A549 (cell line): Measurements from ENCODE around the gene DNAH8. TPM values are rescaled to one million over a fixed set of nuclear protein-coding genes. Genes with fewer than 3 reads are reported as not detected.

Experiments used
- ATAC-seq, 2 experiments: fragments of 200-7000 bp in 1 of 2; fragments of >200 bp in 1 of 2; cut with Nextera tagmentation in 1 of 2; cut with Tn5 transposase in 1 of 2; 3 replicates each; pipeline versions ENCODE4 v1.8.0 to v1.9.1; 2018 to 2020; ENCODE audit warnings: mild to moderate bottlenecking in 1 of 2, moderate library complexity in 1 of 2
- CTCF ChIA-PET: fragments of 300-600 bp; sonication (Branson Sonifier 250); formaldehyde crosslinking; extraction: SDS; loops from one replicate; lab custom pipeline; 2021; ENCODE audit warnings: antibody characterized with exemption, inconsistent platforms; lab: Yijun Ruan, JAX
- POLR2A ChIA-PET: fragments of 350-600 bp; formaldehyde crosslinking; extraction: SDS; loops from one replicate; lab custom pipeline; 2021; ENCODE audit warnings: antibody characterized with exemption, inconsistent platforms; lab: Yijun Ruan, JAX
- DNase-seq, 2 experiments: peaks; one replicate each; pipeline versions ENCODE4 v3.0.0 to v3.0.0-alpha.2; 2011 to 2016; ENCODE audit warnings: low read depth in 1 of 2, low spot score in 1 of 2
- FAIRE-seq: peaks from 2 replicates; lab custom pipeline; 2011; peaks lifted over from hg19 to GRCh38; lab: Jason Lieb, UNC
- H3K27ac ChIP-seq, 2 experiments: fragments of >200 bp; sonication (Bioruptor Twin); formaldehyde crosslinking; 3 replicates each; pipeline ENCODE4 v1.5.1; 2016 to 2017
- H3K4me1 ChIP-seq: fragments of >200 bp; sonication (Bioruptor Twin); formaldehyde crosslinking; 3 replicates; pipeline ENCODE4 v1.6.1; 2016
- H3K4me2 ChIP-seq: fragments of >200 bp; sonication (Bioruptor Twin); formaldehyde crosslinking; 3 replicates; pipeline ENCODE4 v1.6.1; 2016
- H3K4me3 ChIP-seq: fragments of >200 bp; sonication (Bioruptor Twin); formaldehyde crosslinking; 3 replicates; pipeline ENCODE4 v1.5.1; 2016
- H3K9me3 ChIP-seq: fragments of >200 bp; sonication (Bioruptor Twin); formaldehyde crosslinking; 3 replicates; pipeline ENCODE4 v1.6.1; 2016
- CBX2 ChIP-seq: fragments of 200-600 bp; sonication (generic); IDR thresholded peaks from 2 replicates; pipeline ENCODE4 v1.6.1; 2016; ENCODE audit warnings: low read depth, mild to moderate bottlenecking, borderline replicate concordance
- CBX8 ChIP-seq: fragments of 200-600 bp; sonication (generic); IDR thresholded peaks from 2 replicates; pipeline ENCODE4 v1.6.1; 2016
- CHD2 ChIP-seq: fragments of 150-350 bp; IDR thresholded peaks from 2 replicates; pipeline ENCODE4 v1.6.1; 2014; ENCODE audit warnings: low read length; ENCODE audit not compliant: partially characterized antibody
- E2F6 ChIP-seq: IDR thresholded peaks from 2 replicates; pipeline ENCODE4 v1.6.1; 2012; ENCODE audit warnings: low read depth, borderline replicate concordance
- EP300 ChIP-seq, 2 experiments: fragments of >200 bp; sonication (Bioruptor Twin); formaldehyde crosslinking; IDR thresholded peaks; 2 replicates in 1 of 2; 3 replicates in 1 of 2; pipeline ENCODE4 v1.6.1; 2016 to 2017
- ESRRA ChIP-seq: fragments of 150-350 bp; IDR thresholded peaks from 2 replicates; pipeline ENCODE4 v1.6.1; 2014; ENCODE audit warnings: mild to moderate bottlenecking, low read length, borderline replicate concordance
- FOSL2 ChIP-seq, 2 experiments: fragments of 450-650 bp in 1 of 2; fragments of >200 bp in 1 of 2; sonication (Bioruptor Twin) in 1 of 2; formaldehyde crosslinking; IDR thresholded peaks; 2 replicates each; pipeline versions ENCODE4 v1.5.0 to v1.6.1; 2016 to 2020; ENCODE audit warnings: mild to moderate bottlenecking in 1 of 2, moderate library complexity in 1 of 2
- GATA3 ChIP-seq: IDR thresholded peaks from 2 replicates; pipeline ENCODE4 v1.6.1; 2012; ENCODE audit warnings: borderline replicate concordance
- HEYL ChIP-seq: fragments of 250-450 bp; sonication (Bioruptor Pico); IDR thresholded peaks from 2 replicates; pipeline ENCODE4 v1.8.0; 2021; ENCODE audit warnings: mild to moderate bottlenecking, moderate library complexity
- KDM1A ChIP-seq: fragments of 200-600 bp; sonication (generic); IDR thresholded peaks from 2 replicates; pipeline ENCODE4 v1.6.1; 2016; ENCODE audit warnings: low read depth, mild to moderate bottlenecking
- MAFK ChIP-seq: fragments of 450-650 bp; IDR thresholded peaks from 2 replicates; pipeline ENCODE4 v1.6.1; 2014; ENCODE audit not compliant: partially characterized antibody
- MAX ChIP-seq: IDR thresholded peaks from 2 replicates; pipeline ENCODE4 v1.6.1; 2012
- MYC ChIP-seq: IDR thresholded peaks from 2 replicates; pipeline ENCODE4 v1.6.1; 2012; ENCODE audit warnings: mild to moderate bottlenecking, inconsistent platforms, low read length, improper control_type of control experiment, borderline replicate concordance
- NFE2L2 ChIP-seq: fragments of 150-350 bp; conservative IDR thresholded peaks from 2 replicates; pipeline ENCODE4 v1.6.1; 2014; ENCODE audit warnings: low read length
- NPAS2 ChIP-seq: fragments of 250-450 bp; sonication (Bioruptor Pico); IDR thresholded peaks from 2 replicates; pipeline ENCODE4 v1.8.0; 2022; ENCODE audit warnings: mild to moderate bottlenecking, moderate library complexity, borderline replicate concordance
- NR3C1 ChIP-seq: fragments of >200 bp; sonication (Bioruptor Twin); formaldehyde crosslinking; IDR thresholded peaks from 3 replicates; pipeline ENCODE4 v1.6.1; 2017
- PBX3 ChIP-seq: IDR thresholded peaks from 2 replicates; pipeline ENCODE4 v1.6.1; 2012
- PHF8 ChIP-seq: fragments of 200-600 bp; sonication (generic); IDR thresholded peaks from 2 replicates; pipeline ENCODE4 v1.6.1; 2016; ENCODE audit warnings: low read depth, mild to moderate bottlenecking, antibody characterized with exemption, moderate library complexity, borderline replicate concordance
- RAD21 ChIP-seq, 2 experiments: fragments of >200 bp in 1 of 2; sonication (Bioruptor Twin) in 1 of 2; formaldehyde crosslinking in 1 of 2; IDR thresholded peaks in 1 of 2; conservative IDR thresholded peaks in 1 of 2; 2 replicates in 1 of 2; 3 replicates in 1 of 2; pipeline ENCODE4 v1.6.1; 2012 to 2018; ENCODE audit warnings: inconsistent platforms in 1 of 2
- RCOR1 ChIP-seq: fragments of 150-350 bp; IDR thresholded peaks from 2 replicates; pipeline ENCODE4 v1.6.1; 2014; ENCODE audit warnings: antibody characterized with exemption, low read length, low read depth
- REST ChIP-seq: fragments of 200-600 bp; sonication (generic); IDR thresholded peaks from 2 replicates; pipeline ENCODE4 v1.6.1; 2016; ENCODE audit warnings: antibody characterized with exemption, mild to moderate bottlenecking, moderate library complexity
- RFX5 ChIP-seq: fragments of 450-650 bp; IDR thresholded peaks from 2 replicates; pipeline ENCODE4 v1.7.1; 2014; ENCODE audit warnings: antibody characterized with exemption, mild to moderate bottlenecking, moderate library complexity
- SMC3 ChIP-seq: fragments of >200 bp; sonication (Bioruptor Twin); formaldehyde crosslinking; IDR thresholded peaks from 3 replicates; pipeline ENCODE4 v1.6.1; 2018; ENCODE audit warnings: inconsistent platforms
- USF2 ChIP-seq: fragments of 450-650 bp; IDR thresholded peaks from 2 replicates; pipeline ENCODE4 v1.6.1; 2014; ENCODE audit warnings: antibody characterized with exemption
- ZC3H11A ChIP-seq: fragments of 450-650 bp; IDR thresholded peaks from 2 replicates; pipeline ENCODE4 v1.6.1; 2014; ENCODE audit warnings: antibody characterized with exemption, mild to moderate bottlenecking
- ZFP36 ChIP-seq: fragments of 450-650 bp; IDR thresholded peaks from 2 replicates; pipeline ENCODE4 v1.6.1; 2014; ENCODE audit warnings: borderline replicate concordance; ENCODE audit not compliant: partially characterized antibody
- ZNF302 ChIP-seq: fragments of 250-450 bp; sonication (Bioruptor Pico); IDR thresholded peaks from 2 replicates; pipeline ENCODE4 v1.9.0; 2021; ENCODE audit warnings: inconsistent platforms, mild to moderate bottlenecking, moderate library complexity
- WGBS: methylation state at CpG from one replicate; pipeline ENCODE4 v1.1.6; 2017; ENCODE audit errors: missing lambda C conversion rate; 5-methylcytosine and 5-hydroxymethylcytosine counted together
- polyA plus RNA-seq, 4 experiments: library from polyadenylated mRNA; depleted of rRNA in 3 of 4; stranded (reverse); fragments of >200 nt; fragmentation: RNase III in 1 of 4; extraction: RNeasy Plus Mini Kit Qiagen cat#74134 plus additional on column Dnase treatment in 1 of 4; gene quantifications; 2 replicates in 3 of 4; 3 replicates in 1 of 4; pipeline ENCODE4 v1.2.3, GENCODE V29; 2011 to 2017
- TF ChIP-seq, protein P1 (sequence below): fragments of >200 bp; sonication (Bioruptor Twin); formaldehyde crosslinking; IDR thresholded peaks from 3 replicates; pipeline ENCODE4 v1.5.1; 2016
- TF ChIP-seq, protein P2 (sequence below): fragments of 250-450 bp; sonication (Bioruptor Pico); IDR thresholded peaks from 2 replicates; pipeline ENCODE4 v1.5.0; 2020; ENCODE audit warnings: low read depth, mild to moderate bottlenecking, moderate library complexity

Gene DNAH8
- polyA plus RNA-seq, 2 of the 4 experiments (the other 2 are of a cell fraction) = not detected

DNA sequence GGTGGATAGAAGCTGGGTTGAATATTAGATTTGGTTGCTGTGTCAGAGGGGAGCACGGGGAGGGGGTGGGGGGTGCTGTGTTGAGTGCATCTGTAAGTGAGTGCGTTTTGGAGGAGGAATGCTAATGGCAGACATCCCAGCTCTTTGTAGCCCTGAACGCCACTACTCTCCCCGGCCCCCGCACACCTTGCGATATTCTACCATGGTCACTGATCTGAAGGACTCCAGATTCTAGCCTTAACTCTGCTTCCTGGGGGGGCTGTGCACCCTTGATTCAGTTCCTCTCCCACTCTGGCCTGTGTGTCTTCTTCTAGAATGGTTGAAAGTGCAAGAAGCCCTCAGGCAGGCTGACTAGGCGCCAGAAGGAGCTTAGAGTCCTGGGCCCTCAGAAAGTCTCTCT lies 340.6 kb downstream of the DNAH8 start:
- DNase-seq (no peak), ATAC-seq (no peak), FAIRE-seq (no peak)
- POLR2A ChIA-PET = no interaction called here
- Histone ChIP-seq H3K9me3 (no peaks in the 10 kb centered on the region), H3K27ac (no peak overlapping the region), H3K4me1 (no peaks in the 10 kb centered on the region), H3K4me2 (no peak overlapping the region), H3K4me3 (no peak overlapping the region)
- no peak for TF ChIP-seq NR3C1
- TF ChIP-seq KDM1A = no peak
- TF ChIP-seq ZFP36 = no peak
- no peak for TF ChIP-seq USF2
- TF ChIP-seq PHF8 = no peak
- TF ChIP-seq, protein P1, sequence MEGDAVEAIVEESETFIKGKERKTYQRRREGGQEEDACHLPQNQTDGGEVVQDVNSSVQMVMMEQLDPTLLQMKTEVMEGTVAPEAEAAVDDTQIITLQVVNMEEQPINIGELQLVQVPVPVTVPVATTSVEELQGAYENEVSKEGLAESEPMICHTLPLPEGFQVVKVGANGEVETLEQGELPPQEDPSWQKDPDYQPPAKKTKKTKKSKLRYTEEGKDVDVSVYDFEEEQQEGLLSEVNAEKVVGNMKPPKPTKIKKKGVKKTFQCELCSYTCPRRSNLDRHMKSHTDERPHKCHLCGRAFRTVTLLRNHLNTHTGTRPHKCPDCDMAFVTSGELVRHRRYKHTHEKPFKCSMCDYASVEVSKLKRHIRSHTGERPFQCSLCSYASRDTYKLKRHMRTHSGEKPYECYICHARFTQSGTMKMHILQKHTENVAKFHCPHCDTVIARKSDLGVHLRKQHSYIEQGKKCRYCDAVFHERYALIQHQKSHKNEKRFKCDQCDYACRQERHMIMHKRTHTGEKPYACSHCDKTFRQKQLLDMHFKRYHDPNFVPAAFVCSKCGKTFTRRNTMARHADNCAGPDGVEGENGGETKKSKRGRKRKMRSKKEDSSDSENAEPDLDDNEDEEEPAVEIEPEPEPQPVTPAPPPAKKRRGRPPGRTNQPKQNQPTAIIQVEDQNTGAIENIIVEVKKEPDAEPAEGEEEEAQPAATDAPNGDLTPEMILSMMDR = no peak
- TF ChIP-seq RCOR1 = no peak
- no peak for TF ChIP-seq REST
- no peak for TF ChIP-seq ZC3H11A
- no peak for TF ChIP-seq CBX2
- no peak for TF ChIP-seq NFE2L2
- no peak for TF ChIP-seq PBX3
- no peak for TF ChIP-seq CHD2
- no peak for TF ChIP-seq SMC3
- no peak for TF ChIP-seq NPAS2 (CRISPR knock-in tag)
- 51% methylated on average over 7 of the region's 7 CpGs for WGBS
- CTCF ChIA-PET = no interaction called here

DNA sequence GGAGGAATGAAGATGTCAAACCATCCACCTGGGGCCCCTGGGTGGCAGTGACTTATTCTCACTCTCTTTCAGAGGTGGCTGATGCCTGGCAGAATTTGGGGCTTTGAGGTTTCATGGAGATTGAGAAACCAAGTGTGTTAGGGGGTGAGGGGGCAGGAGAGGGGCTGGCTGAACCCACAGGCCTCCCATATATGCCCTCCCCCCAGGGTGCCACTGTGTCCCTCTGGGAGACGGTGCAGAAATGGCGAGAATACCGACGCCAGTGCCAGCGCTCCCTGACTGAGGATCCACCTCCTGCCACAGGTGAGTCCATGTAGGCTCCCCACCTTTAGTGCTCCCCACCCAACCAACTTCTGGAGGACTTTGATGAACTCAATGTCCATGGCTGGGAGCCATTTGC lies 341.1 kb downstream of the DNAH8 start:
- ATAC-seq (no peak), FAIRE-seq (no peak)
- POLR2A ChIA-PET = no interaction called here

DNA sequence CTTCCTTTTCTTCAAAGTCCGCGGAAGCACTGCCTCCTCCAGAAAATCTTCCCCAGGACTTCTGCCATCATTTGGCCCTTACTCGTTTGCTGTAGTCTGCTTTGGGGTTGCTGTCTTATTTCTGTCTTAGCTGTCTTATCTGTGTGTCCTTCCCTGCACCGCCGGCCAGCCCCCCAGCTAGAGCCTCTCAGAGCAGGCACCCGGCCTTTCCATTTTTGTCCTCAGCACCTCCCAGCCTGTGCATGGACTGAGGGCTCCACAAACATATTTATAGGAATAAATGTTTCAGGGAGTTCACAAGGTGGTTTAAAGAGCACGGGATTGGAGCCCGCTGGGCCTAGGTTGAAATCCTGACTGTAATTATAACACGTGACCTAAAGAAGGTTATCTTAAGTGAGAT lies 341.6 kb downstream of the DNAH8 start:
- no peak for DNase-seq
- WGBS = 61% methylated on average over 9 of the region's 9 CpGs
- CTCF ChIA-PET = no interaction called here
- Histone ChIP-seq H3K4me3 (no peak overlapping the region), H3K9me3 (no peaks in the 10 kb centered on the region), H3K4me2 (no peak overlapping the region), H3K27ac (no peak overlapping the region), H3K4me1 (no peaks in the 10 kb centered on the region)
- ATAC-seq = no peak
- no peak for FAIRE-seq
- POLR2A ChIA-PET = no interaction called here
- no peak for TF ChIP-seq ZNF302
- TF ChIP-seq, protein P2, sequence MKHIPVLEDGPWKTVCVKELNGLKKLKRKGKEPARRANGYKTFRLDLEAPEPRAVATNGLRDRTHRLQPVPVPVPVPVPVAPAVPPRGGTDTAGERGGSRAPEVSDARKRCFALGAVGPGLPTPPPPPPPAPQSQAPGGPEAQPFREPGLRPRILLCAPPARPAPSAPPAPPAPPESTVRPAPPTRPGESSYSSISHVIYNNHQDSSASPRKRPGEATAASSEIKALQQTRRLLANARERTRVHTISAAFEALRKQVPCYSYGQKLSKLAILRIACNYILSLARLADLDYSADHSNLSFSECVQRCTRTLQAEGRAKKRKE = no peak
- no peak for TF ChIP-seq CBX8
- TF ChIP-seq SMC3 = no peak
- TF ChIP-seq KDM1A = no peak
- no peak for TF ChIP-seq MAX
- TF ChIP-seq RAD21 (conservative IDR thresholded peaks at IDR 0.05 in 1 of 2, IDR thresholded peaks at IDR 0.05 in 1 of 2) = no peak
- TF ChIP-seq E2F6 = no peak
- TF ChIP-seq GATA3 = no peak
- TF ChIP-seq HEYL (CRISPR knock-in tag) = no peak
- no peak for TF ChIP-seq CHD2
- no peak for TF ChIP-seq ESRRA
- no peak for TF ChIP-seq FOSL2 (IDR thresholded peaks at IDR 0.05)
- no peak for TF ChIP-seq FOSL2 (CRISPR knock-in tag; IDR thresholded peaks at IDR 0.05)

More for the DNA sequence above, 341.1 kb downstream of the DNAH8 start:
- Histone ChIP-seq H3K4me1 (no peaks in the 10 kb centered on the region), H3K9me3 (no peaks in the 10 kb centered on the region), H3K4me2 (no peak overlapping the region), H3K27ac (no peak overlapping the region), H3K4me3 (no peak overlapping the region)
- DNase-seq = no peak
- CTCF ChIA-PET = no interaction called here
- no peak for TF ChIP-seq MAFK
- no peak for TF ChIP-seq RFX5
- TF ChIP-seq EP300 (IDR thresholded peaks at IDR 0.05) = no peak
- no peak for TF ChIP-seq MYC
- WGBS = 29% methylated on average over 4 of the region's 5 CpGs
